PC-3 (cell line): Measurements from ENCODE around the gene LANCL1.

Experiments
- CTCF ChIP-seq: fragments of 300-600 bp; sonication (generic); conservative IDR thresholded peaks from 2 replicates; pipeline ENCODE4 v1.5.1; 2017; ENCODE audit warnings: antibody characterized with exemption, low read depth, mild to moderate bottlenecking, low read length
- EZH2 ChIP-seq: fragments of 300-600 bp; sonication (generic); IDR thresholded peaks from one replicate; pipeline ENCODE4 v1.6.1; 2017; ENCODE audit warnings: antibody characterized with exemption, mild to moderate bottlenecking, low read length; ENCODE audit not compliant: unreplicated experiment
- EZH2phosphoT487 ChIP-seq: fragments of 300-600 bp; sonication (generic); IDR thresholded peaks from 2 replicates; pipeline ENCODE4 v1.6.1; 2018; ENCODE audit warnings: mild to moderate bottlenecking, antibody characterized with exemption, low read length, borderline replicate concordance

DNA sequence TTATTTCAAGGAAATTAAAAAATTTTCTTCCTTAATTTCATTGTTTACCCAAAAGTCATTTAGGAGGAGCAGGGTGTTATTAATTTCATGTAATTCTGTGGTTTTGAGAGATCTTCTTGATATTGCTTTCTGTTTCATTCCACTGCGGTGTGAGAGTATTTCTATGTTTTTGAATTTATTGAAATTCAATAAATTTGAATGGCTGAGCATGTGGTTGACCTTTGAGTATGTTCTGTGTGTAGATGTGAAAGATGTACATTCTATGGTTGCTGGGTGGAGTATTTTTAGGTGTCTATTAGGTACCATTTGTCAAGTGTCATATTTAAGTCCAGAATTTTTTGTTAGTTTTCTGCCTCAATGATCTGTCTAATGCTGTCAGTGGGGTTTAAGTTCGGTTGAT is 39.4 kb upstream of the LANCL1 start:
- TF ChIP-seq CTCF (no peak), EZH2phosphoT487 (no peak), EZH2 (no peak)
